Measurements from ENCODE around the gene WDFY4. TPM values are rescaled to one million over a fixed set of nuclear protein-coding genes. Genes with fewer than 3 reads are reported as not detected.
A peak's percentile ranks its signal among the peaks of the same experiment; 100 is the strongest.

The WDFY4 gene
- polyA plus RNA-seq, 6 donors from 2014 or later, result 46.5 to 98.0 (median 80.0) TPM

GRCh38 chr10:48658243-48658974 lies 26.3 kb upstream of the WDFY4 start:
- Mint-ChIP-seq H3K27ac (peak overlapping the region in 5 of 6 donors; percentile 24 to 96 (median 90)), H3K9me3 (peaks cover 0 to 2% (median 0%) of the 10 kb centered on the region in 7 donors), H3K27me3 (peaks cover 4 to 13% (median 11%) of the 10 kb centered on the region in 3 donors), H3K36me3 (no peaks in the 10 kb centered on the region), H3K4me1 (peaks cover 33 to 58% (median 48%) of the 10 kb centered on the region in 3 donors), H3K4me3 (peak overlapping the region in 3 of 8 donors; percentile 6 to 50 (median 26))
- DNase-seq, result peak; percentile 64
- ATAC-seq (ENCODE audit: low read depth in 2 of 2), result no peak

GRCh38 chr10:48658975-48659269 lies 25.8 kb upstream of the WDFY4 start:
- Mint-ChIP-seq H3K4me3 (peak overlapping the region in 1 of 8 donors; percentile 6), H3K27me3 (peaks cover 4 to 13% (median 11%) of the 10 kb centered on the region in 3 donors), H3K27ac (peak overlapping the region in 1 of 6 donors; percentile 96), H3K4me1 (peaks cover 33 to 63% (median 53%) of the 10 kb centered on the region in 3 donors), H3K36me3 (no peaks in the 10 kb centered on the region), H3K9me3 (peaks cover 0 to 2% (median 0%) of the 10 kb centered on the region in 7 donors)
- DNase-seq, result no peak
- ATAC-seq (ENCODE audit: low read depth in 2 of 2), result no peak

GRCh38 chr10:48659790-48660189 lies 24.9 kb upstream of the WDFY4 start:
- H3K9me3 Mint-ChIP-seq, result peaks cover 0 to 4% (median 2%) of the 10 kb centered on the region in 7 donors
- DNase-seq, result peak; percentile 73
- peaks cover 0 to 3% of the 10 kb centered on the region in 2 donors for H3K36me3 Mint-ChIP-seq
- peak; percentile 6 to 10 for ATAC-seq (ENCODE audit: low read depth in 2 of 2)
- H3K27ac Mint-ChIP-seq, result peak overlapping the region in 3 of 6 donors; percentile 17 to 75 (median 72)
- peak overlapping the region in 3 of 8 donors; percentile 0 to 8 (median 6) for H3K4me3 Mint-ChIP-seq
- H3K27me3 Mint-ChIP-seq, result peaks cover 4 to 5% (median 4%) of the 10 kb centered on the region in 3 donors
- H3K4me1 Mint-ChIP-seq, result peaks cover 37 to 67% (median 61%) of the 10 kb centered on the region in 3 donors

- H3K4me3 Mint-ChIP-seq, result peak overlapping the region in 3 of 8 donors; percentile 7 to 69 (median 27)
- peaks cover 0 to 2% (median 0%) of the 10 kb centered on the region in 3 donors for H3K27me3 Mint-ChIP-seq
- DNase-seq (no peak), ATAC-seq (ENCODE audit: low read depth in 2 of 2) (no peak)
- peak overlapping the region in 4 of 6 donors; percentile 47 to 86 (median 66) for H3K27ac Mint-ChIP-seq
- H3K4me1 Mint-ChIP-seq, result peaks cover 39 to 78% (median 75%) of the 10 kb centered on the region in 3 donors
- H3K36me3 Mint-ChIP-seq, result peaks cover 0 to 7% of the 10 kb centered on the region in 2 donors
- peaks cover 0 to 12% (median 5%) of the 10 kb centered on the region in 7 donors for H3K9me3 Mint-ChIP-seq
Measured at GRCh38 chr10:48661441-48661840, 23.2 kb upstream of the WDFY4 start.

GRCh38 chr10:48667960-48668590 lies 16.6 kb upstream of the WDFY4 start:
- DNase-seq (peak; percentile 93), ATAC-seq (ENCODE audit: low read depth in 2 of 2) (peak; percentile 53 to 55)
- peaks cover 0 to 7% of the 10 kb centered on the region in 2 donors for H3K36me3 Mint-ChIP-seq
- peak overlapping the region; percentile 40 to 83 (median 67) for H3K4me3 Mint-ChIP-seq
- H3K27me3 Mint-ChIP-seq, result no peaks in the 10 kb centered on the region
- H3K9me3 Mint-ChIP-seq, result peaks cover 0 to 14% (median 5%) of the 10 kb centered on the region in 7 donors
- peak overlapping the region; percentile 99 to 100 (median 100) for H3K27ac Mint-ChIP-seq
- peaks cover 44 to 82% (median 73%) of the 10 kb centered on the region in 3 donors for H3K4me1 Mint-ChIP-seq

- Mint-ChIP-seq H3K27ac (peak overlapping the region; percentile 100), H3K4me1 (peaks cover 44 to 68% (median 59%) of the 10 kb centered on the region in 3 donors), H3K9me3 (peaks cover 0 to 7% (median 0%) of the 10 kb centered on the region in 7 donors), H3K27me3 (no peaks in the 10 kb centered on the region), H3K36me3 (no peaks in the 10 kb centered on the region), H3K4me3 (peak overlapping the region; percentile 55 to 93 (median 83))
- ATAC-seq (ENCODE audit: low read depth in 2 of 2) (peak; percentile 69 to 71), DNase-seq (peak; percentile 97)
Measured at GRCh38 chr10:48670978-48671913, 13.4 kb upstream of the WDFY4 start.

- Mint-ChIP-seq H3K36me3 (no peaks in the 10 kb centered on the region), H3K4me1 (peaks cover 38 to 60% (median 52%) of the 10 kb centered on the region in 3 donors), H3K27me3 (no peaks in the 10 kb centered on the region), H3K4me3 (peak overlapping the region; percentile 55 to 93 (median 82)), H3K27ac (peak overlapping the region; percentile 100), H3K9me3 (peaks cover 0 to 7% (median 0%) of the 10 kb centered on the region in 7 donors)
- ATAC-seq (ENCODE audit: low read depth in 2 of 2), result peak; percentile 18 to 22
- DNase-seq, result peak; percentile 76
Measured at GRCh38 chr10:48671914-48672595, 12.6 kb upstream of the WDFY4 start.

GRCh38 chr10:48672596-48673265 lies 11.9 kb upstream of the WDFY4 start:
- H3K4me1 Mint-ChIP-seq, result peaks cover 41 to 59% (median 47%) of the 10 kb centered on the region in 3 donors
- H3K36me3 Mint-ChIP-seq, result peaks cover 0 to 2% of the 10 kb centered on the region in 2 donors

GRCh38 chr10:48677625-48678024 lies 7.0 kb upstream of the WDFY4 start:
- Mint-ChIP-seq H3K27ac (peak overlapping the region; percentile 88 to 99 (median 97)), H3K9me3 (peaks cover 0 to 16% (median 6%) of the 10 kb centered on the region in 7 donors), H3K27me3 (no peaks in the 10 kb centered on the region), H3K4me1 (peaks cover 40 to 64% (median 52%) of the 10 kb centered on the region in 3 donors), H3K36me3 (peaks cover 0 to 13% of the 10 kb centered on the region in 2 donors), H3K4me3 (peak overlapping the region; percentile 10 to 90 (median 74))
- peak in 1 of 2 donors; percentile 3 for ATAC-seq (ENCODE audit: low read depth in 2 of 2)
- no peak for DNase-seq

More at GRCh38 chr10:48672596-48673265, 11.9 kb upstream of the WDFY4 start:
- ATAC-seq (ENCODE audit: low read depth in 2 of 2) (no peak), DNase-seq (peak; percentile 57)
- Mint-ChIP-seq H3K4me3 (peak overlapping the region; percentile 55 to 93 (median 82)), H3K9me3 (peaks cover 0 to 11% (median under 1%) of the 10 kb centered on the region in 7 donors), H3K27ac (peak overlapping the region; percentile 100), H3K27me3 (no peaks in the 10 kb centered on the region)

GRCh38 chr10:48678041-48678440 lies 6.6 kb upstream of the WDFY4 start:
- DNase-seq (peak; percentile 70), ATAC-seq (ENCODE audit: low read depth in 2 of 2) (peak; percentile 95)
- H3K27ac Mint-ChIP-seq, result peak overlapping the region; percentile 88 to 99 (median 97)
- peaks cover 0 to 15% (median 6%) of the 10 kb centered on the region in 7 donors for H3K9me3 Mint-ChIP-seq
- peaks cover 0 to 13% of the 10 kb centered on the region in 2 donors for H3K36me3 Mint-ChIP-seq
- H3K4me3 Mint-ChIP-seq, result peak overlapping the region; percentile 10 to 90 (median 74)
- no peaks in the 10 kb centered on the region for H3K27me3 Mint-ChIP-seq
- H3K4me1 Mint-ChIP-seq, result peaks cover 36 to 64% (median 48%) of the 10 kb centered on the region in 3 donors

- Mint-ChIP-seq H3K27ac (peak overlapping the region in 5 of 6 donors; percentile 95 to 100 (median 99)), H3K4me3 (peak overlapping the region in 6 of 8 donors; percentile 33 to 99 (median 60)), H3K9me3 (peaks cover 0 to 10% (median 6%) of the 10 kb centered on the region in 7 donors), H3K36me3 (peaks cover 4 to 13% of the 10 kb centered on the region in 2 donors), H3K27me3 (no peaks in the 10 kb centered on the region), H3K4me1 (peaks cover 57 to 86% (median 70%) of the 10 kb centered on the region in 3 donors)
- DNase-seq (no peak), ATAC-seq (ENCODE audit: low read depth in 2 of 2) (no peak)
Measured at GRCh38 chr10:48681740-48682139, 2.9 kb upstream of the WDFY4 start.
